H1 (cell line): ENCODE data around the gene MYLK. TPM values are rescaled to one million over a fixed set of nuclear protein-coding genes. Genes with fewer than 3 reads are reported as not detected.

Source experiments
- CTCF ChIA-PET: fragments of 300-600 bp; sonication (Branson Sonifier 250); formaldehyde crosslinking; loops from one replicate; lab custom pipeline; 2021; ENCODE audit not compliant: partially characterized antibody; lab: Charles Lee
- POLR2A ChIA-PET: fragments of 300-600 bp; sonication (Branson Sonifier 250); formaldehyde crosslinking; loops from one replicate; lab custom pipeline; 2021; ENCODE audit warnings: inconsistent platforms; ENCODE audit not compliant: partially characterized antibody; lab: Charles Lee
- DNase-seq, 2 experiments: peaks; one replicate each; pipeline versions ENCODE4 v3.0.0 to v3.0.0-alpha.2; 2010 to 2022; ENCODE audit warnings: low spot score in 2 of 2, low read depth in 1 of 2, mixed read lengths in 1 of 2
- FAIRE-seq: peaks from 2 replicates; lab custom pipeline; 2011; peaks lifted over from hg19 to GRCh38; lab: Jason Lieb, UNC
- H2AFZ ChIP-seq: 2 replicates; pipeline ENCODE4 v1.8.1; 2012; ENCODE audit warnings: low read length, inconsistent platforms
- H2AK5ac ChIP-seq: 2 replicates; pipeline ENCODE4 v1.6.1; 2013; ENCODE audit warnings: low read depth, low read length
- H2BK120ac ChIP-seq: replicated peaks from 2 replicates; pipeline ENCODE3; 2013; ENCODE audit warnings: low read depth, low read length, inconsistent platforms
- H2BK12ac ChIP-seq: 2 replicates; pipeline ENCODE4 v1.6.1; 2013; ENCODE audit warnings: low read depth, low read length
- H2BK15ac ChIP-seq: 2 replicates; pipeline ENCODE4 v1.6.1; 2013; ENCODE audit warnings: low read length
- H2BK20ac ChIP-seq: 2 replicates; pipeline ENCODE4 v1.6.1; 2013; ENCODE audit warnings: low read length
- H2BK5ac ChIP-seq: 2 replicates; pipeline ENCODE4 v1.6.1; 2013; ENCODE audit warnings: low read depth, low read length
- H3K14ac ChIP-seq: 2 replicates; pipeline ENCODE4 v1.6.1; 2013; ENCODE audit warnings: inconsistent platforms; ENCODE audit not compliant: insufficient read length
- H3K18ac ChIP-seq: 2 replicates; pipeline ENCODE4 v1.6.1; 2013; ENCODE audit warnings: low read length; ENCODE audit errors: extremely low read depth
- H3K23ac ChIP-seq: 2 replicates; pipeline ENCODE4 v1.6.1; 2013; ENCODE audit warnings: inconsistent platforms; ENCODE audit not compliant: insufficient read length
- H3K23me2 ChIP-seq: 2 replicates; pipeline ENCODE4 v1.6.1; 2013; ENCODE audit warnings: low read depth, low read length
- H3K27ac ChIP-seq: 2 replicates; pipeline ENCODE4 v1.6.1; 2011; ENCODE audit warnings: low read depth, low read length, inconsistent platforms
- H3K27me3 ChIP-seq, 4 experiments: replicated peaks in 1 of 4; 1 replicate in 1 of 4; 2 replicates in 3 of 4; pipeline versions ENCODE4 v1.6.1 to v1.8.1; 2011 to 2013; ENCODE audit warnings: low read length in 3 of 4, mild to moderate bottlenecking in 3 of 4, inconsistent platforms in 2 of 4, mixed read lengths in 2 of 4, moderate library complexity in 1 of 4; ENCODE audit not compliant: control insufficient read depth in 3 of 4, insufficient read depth in 3 of 4; ENCODE audit errors: extremely low read depth in 1 of 4
- H3K36me3 ChIP-seq, 4 experiments: 2 replicates each; pipeline versions ENCODE4 v1.6.1 to v1.8.1; 2011 to 2013; ENCODE audit warnings: mild to moderate bottlenecking in 4 of 4, low read length in 3 of 4, moderate library complexity in 2 of 4, control low read depth in 1 of 4, inconsistent platforms in 1 of 4; ENCODE audit not compliant: insufficient read depth in 4 of 4, control insufficient read depth in 2 of 4
- H3K4ac ChIP-seq: replicated peaks from 2 replicates; pipeline ENCODE3; 2013; ENCODE audit warnings: low read length, low read depth, mixed read lengths, inconsistent platforms; ENCODE audit not compliant: insufficient read length
- H3K4me1 ChIP-seq, 4 experiments: replicated peaks in 1 of 4; 1 replicate in 1 of 4; 2 replicates in 3 of 4; pipeline versions ENCODE4 v1.6.1 to v1.8.1; 2011 to 2013; ENCODE audit warnings: low read length in 3 of 4, inconsistent platforms in 2 of 4, mixed read lengths in 1 of 4; ENCODE audit not compliant: insufficient read depth in 4 of 4, control insufficient read depth in 3 of 4
- H3K4me2 ChIP-seq, 2 experiments: 2 replicates each; pipeline versions ENCODE4 v1.6.1 to v1.8.1; 2011 to 2013; ENCODE audit warnings: low read depth in 2 of 2, low read length in 2 of 2, control low read depth in 1 of 2, inconsistent platforms in 1 of 2, mild to moderate bottlenecking in 1 of 2; ENCODE audit not compliant: insufficient read depth in 1 of 2
- H3K4me3 ChIP-seq, 4 experiments: fragments of 200-600, 300-600 bp in 1 of 4; sonication (generic), shearing (Covaris generic), sonication (Bioruptor Twin) in 1 of 4; 2 replicates each; pipeline versions ENCODE4 v1.5.1 to v1.8.1; 2011 to 2016; ENCODE audit warnings: low read length in 4 of 4, low read depth in 3 of 4, control low read depth in 2 of 4, inconsistent platforms in 2 of 4, mild to moderate bottlenecking in 2 of 4, mixed read lengths in 1 of 4, moderate library complexity in 1 of 4; ENCODE audit not compliant: insufficient read depth in 2 of 4; ENCODE audit errors: extremely low read depth in 1 of 4
- H3K56ac ChIP-seq: replicated peaks from 2 replicates; pipeline ENCODE3; 2013; ENCODE audit warnings: low read depth, mild to moderate bottlenecking, mixed read lengths, low read length, inconsistent platforms; ENCODE audit not compliant: insufficient read length
- H3K79me1 ChIP-seq: 2 replicates; pipeline ENCODE4 v1.6.1; 2013; ENCODE audit warnings: low read depth, low read length, control low read depth
- H3K79me2 ChIP-seq, 2 experiments: 2 replicates each; pipeline versions ENCODE4 v1.6.1 to v1.8.1; 2012 to 2013; ENCODE audit warnings: low read length in 2 of 2, mild to moderate bottlenecking in 2 of 2, inconsistent platforms in 1 of 2; ENCODE audit not compliant: insufficient read depth in 2 of 2, control insufficient read depth in 1 of 2
- H3K9ac ChIP-seq, 4 experiments: replicated peaks in 1 of 4; 1 replicate in 1 of 4; 2 replicates in 3 of 4; pipeline versions ENCODE4 v1.6.1 to v1.8.1; 2011 to 2013; ENCODE audit warnings: low read depth in 3 of 4, low read length in 3 of 4, control low read depth in 2 of 4, mild to moderate bottlenecking in 2 of 4, moderate library complexity in 2 of 4, inconsistent platforms in 1 of 4; ENCODE audit errors: extremely low read depth in 1 of 4
- H3K9me3 ChIP-seq, 2 experiments: 2 replicates each; pipeline versions ENCODE4 v1.6.1 to v1.8.1; 2012 to 2013; ENCODE audit warnings: mild to moderate bottlenecking in 2 of 2, moderate library complexity in 2 of 2, control low read depth in 1 of 2, inconsistent platforms in 1 of 2, low read depth in 1 of 2, low read length in 1 of 2, mixed read lengths in 1 of 2; ENCODE audit not compliant: insufficient read depth in 2 of 2
- H4K20me1 ChIP-seq, 2 experiments: replicated peaks in 1 of 2; 2 replicates each; pipeline versions ENCODE3 to v1.8.1; 2011 to 2013; ENCODE audit warnings: inconsistent platforms in 2 of 2, low read length in 2 of 2, mild to moderate bottlenecking in 1 of 2; ENCODE audit not compliant: insufficient read depth in 2 of 2, control insufficient read depth in 1 of 2
- H4K5ac ChIP-seq: 2 replicates; pipeline ENCODE4 v1.6.1; 2013; ENCODE audit warnings: low read length, low read depth, mixed read lengths, inconsistent platforms; ENCODE audit not compliant: insufficient read length
- H4K8ac ChIP-seq: 2 replicates; pipeline ENCODE4 v1.8.0; 2013; ENCODE audit warnings: mild to moderate bottlenecking, moderate library complexity, low read length, inconsistent platforms; ENCODE audit not compliant: insufficient read depth; ENCODE audit errors: extremely low read depth
- H4K91ac ChIP-seq: replicated peaks from 2 replicates; pipeline ENCODE3; 2013; ENCODE audit warnings: low read length, mixed read lengths, inconsistent platforms; ENCODE audit not compliant: insufficient read length
- TAF1 ChIP-seq: IDR thresholded peaks from 2 replicates; pipeline ENCODE4 v1.6.1; 2011; ENCODE audit warnings: mild to moderate bottlenecking, low read depth, low read length
- WGBS, 2 experiments: shearing (Covaris generic) in 1 of 2; methylation state at CpG; one replicate each; pipeline versions ENCODE4 v1.1.6 to v1.1.7; 2013 to 2015; ENCODE audit warnings: low lambda C conversion rate in 2 of 2, mixed read lengths in 2 of 2, inconsistent platforms in 1 of 2, low coverage in 1 of 2, missing lambda C conversion rate in 1 of 2; ENCODE audit not compliant: insufficient replicate concordance in 2 of 2, insufficient coverage in 1 of 2, insufficient read length in 1 of 2; ENCODE audit errors: extremely low coverage in 1 of 2, missing lambda C conversion rate in 1 of 2; 5-methylcytosine and 5-hydroxymethylcytosine counted together
- polyA plus RNA-seq, 7 experiments: library from polyadenylated mRNA; depleted of rRNA in 3 of 7; stranded (reverse) in 5 of 7; unstranded in 2 of 7; fragments of >200 nt in 5 of 7; fragments of 200-250 nt in 2 of 7; gene quantifications; 1 replicate in 5 of 7; 2 replicates in 1 of 7; 4 replicates in 1 of 7; pipeline versions ENCODE4 v1.2.1 to v1.2.3, GENCODE V29; 2011 to 2013; ENCODE audit warnings: missing spikeins in 2 of 7, mixed read lengths in 2 of 7
- total RNA-seq: library from RNA; stranded (reverse); fragmentation: NEBNext Ultra II Directional; extraction: Animal tissue kit (Norgen Biotek cat#: 25700); gene quantifications from 2 replicates; pipeline ENCODE4 v1.2.1, GENCODE V29; 2021

MYLK gene
- total and polyA plus RNA-seq, 2 of the 8 experiments (the other 6 are each of a cell fraction or from before 2014, with no cell fraction given), result 11.6 to 21.3 TPM

DNA sequence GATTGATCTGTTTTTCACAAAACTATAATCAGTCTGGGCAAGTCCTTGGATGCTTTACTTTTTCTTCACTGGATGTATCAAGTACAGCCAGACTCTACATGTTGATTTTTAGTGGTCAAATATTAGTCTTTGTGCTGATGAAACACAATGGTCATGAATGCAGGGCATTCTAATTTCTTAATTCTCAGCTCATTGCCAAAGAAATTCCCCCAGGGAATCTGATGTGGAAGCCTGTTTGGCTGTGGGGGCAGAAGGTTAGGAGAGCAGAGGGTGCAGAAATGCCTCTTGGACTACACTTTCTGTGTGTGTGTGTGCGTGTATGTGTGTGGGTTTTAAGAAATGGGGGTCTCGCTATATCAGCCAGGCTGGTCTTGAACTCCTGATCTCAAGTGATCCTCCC is 250.6 kb downstream of the MYLK start:
- no peaks in the 10 kb centered on the region for H3K36me3 ChIP-seq
- peaks cover 3 to 29% (median 16%) of the 10 kb centered on the region in 4 experiments for H3K4me1 ChIP-seq
- no peak overlapping the region for H2BK120ac ChIP-seq
- no peak overlapping the region for H4K5ac ChIP-seq
- no peak overlapping the region for H2AK5ac ChIP-seq
- H2BK15ac ChIP-seq, result no peak overlapping the region
- no peaks in the 10 kb centered on the region for H4K20me1 ChIP-seq
- H3K56ac ChIP-seq, result no peak overlapping the region
- H3K27me3 ChIP-seq, result no peaks in the 10 kb centered on the region
- H3K4ac ChIP-seq, result no peak overlapping the region
- H3K4me2 ChIP-seq, result no peak overlapping the region
- no peak overlapping the region for H4K8ac ChIP-seq
- H3K23me2 ChIP-seq, result 0 out of 2 replicates have a peak, but pooled peaks cover 2% of the 10 kb centered on the region
- ChIA-PET POLR2A (interaction anchor here (1.0 to 1.7 kb wide), 2 partner anchors 13 to 19 kb away, joined by 3 read pairs; no protein-coding TSS in a partner anchor), CTCF (interaction anchor here (1.2 to 5.1 kb wide), 4 partner anchors 8 to 90 kb away, joined by 3 to 50 read pairs (median 4); no protein-coding TSS in a partner anchor)
- no peak overlapping the region for H2BK20ac ChIP-seq
- H3K18ac ChIP-seq, result no peak overlapping the region
- no peak overlapping the region for H3K9ac ChIP-seq
- no peaks in the 10 kb centered on the region for H3K9me3 ChIP-seq
- no peak overlapping the region for H2AFZ ChIP-seq
- no peaks in the 10 kb centered on the region; the same call in 1 of the 2 replicates for H3K79me1 ChIP-seq
- no peak overlapping the region for H3K4me3 ChIP-seq
- no peak overlapping the region for H3K14ac ChIP-seq
- H2BK5ac ChIP-seq, result no peak overlapping the region
- H2BK12ac ChIP-seq, result no peak overlapping the region; the same call in 1 of the 2 replicates
- no peak overlapping the region for H4K91ac ChIP-seq
- TF ChIP-seq TAF1, result no peak
- no peak overlapping the region for H3K27ac ChIP-seq
- FAIRE-seq (no peak), DNase-seq (no peak)
- H3K23ac ChIP-seq, result no peak overlapping the region
- H3K79me2 ChIP-seq, result no peaks in the 10 kb centered on the region
- WGBS, 2 experiments, result 92% methylated on average over 2 of the region's 2 CpGs; no CpG with 5 or more reads in 1 of the 2 experiments
